Mucosa of descending colon (tissue), 3 donors: ENCODE measurements around the gene MRC2. TPM values are rescaled to one million over a fixed set of nuclear protein-coding genes. Genes with fewer than 3 reads are reported as not detected.

Experiments
- ATAC-seq: fragments of 200-7000 bp; cut with Tn5 transposase; one replicate; pipeline ENCODE4 v1.9.1; 2020; ENCODE audit warnings: mild to moderate bottlenecking, moderate library complexity
- DNase-seq, 3 donors: peaks; one replicate each; pipeline ENCODE4 v3.0.0-alpha.2; 2020
- H3K36me3 ChIP-seq: fragments of 200-600 bp; one replicate; pipeline ENCODE4 v1.8.0; 2021; ENCODE audit warnings: low read depth, mild to moderate bottlenecking
- H3K4me1 ChIP-seq: fragments of 200-600 bp; one replicate; pipeline ENCODE4 v1.8.0; 2021; ENCODE audit warnings: low read depth, mild to moderate bottlenecking
- H3K4me3 ChIP-seq: fragments of 200-600 bp; one replicate; pipeline ENCODE4 v1.8.0; 2021; ENCODE audit warnings: mild to moderate bottlenecking
- H3K9me3 ChIP-seq: fragments of 200-600 bp; one replicate; pipeline ENCODE4 v1.8.0; 2021; ENCODE audit warnings: mild to moderate bottlenecking
- CTCF ChIP-seq: fragments of 200-600 bp; IDR thresholded peaks from one replicate; pipeline ENCODE4 v1.8.0; 2022; ENCODE audit warnings: antibody characterized with exemption, mild to moderate bottlenecking
- intact Hi-C, 2 donors: fragments of 100-400 bp; cut with DNase I in 1 of 2; cut with micrococcal nuclease in 1 of 2; formaldehyde crosslinking; loops; one replicate each; pipeline versions ENCODE4 v1.11.0 to v1.11.1; 2022; cut with DNase I, micrococcal nuclease
- total RNA-seq, 3 donors: library from RNA; stranded (reverse); fragmentation: NEBNext Ultra II Directional in 2 of 3; extraction: Animal tissue kit (Norgen Biotek cat#: 25700) in 2 of 3; gene quantifications; one replicate each; pipeline versions ENCODE4 v1.2.1 to v1.2.4, GENCODE V29; 2021 to 2023
- donor health status: DM: no; HTN: no; CAD: no; lungs with moderate emphysema.
- donor health status: DM: no; HTN: no; CAD: no.
- donor health status: DM: no; HTN: yes; CAD: no.

Gene MRC2
- total RNA-seq, 3 donors from 2014 or later, result 5.1 to 20.3 (median 10.8) TPM

- no peak overlapping the region for H3K4me3 ChIP-seq
- no peak for ATAC-seq
- no peak for TF ChIP-seq CTCF
- no peaks in the 10 kb centered on the region for H3K4me1 ChIP-seq
- H3K9me3 ChIP-seq, result no peaks in the 10 kb centered on the region
- H3K36me3 ChIP-seq, result no peaks in the 10 kb centered on the region
- intact Hi-C loops, result no loop called here
- no peak for DNase-seq
Observed at GRCh38 chr17:62674363-62674739, 46.9 kb downstream of the MRC2 start.

- intact Hi-C loops, result no loop called here
- TF ChIP-seq CTCF, result no peak
- no peaks in the 10 kb centered on the region for H3K4me1 ChIP-seq
- DNase-seq, result no peak
- no peaks in the 10 kb centered on the region for H3K36me3 ChIP-seq
- H3K4me3 ChIP-seq, result no peak overlapping the region
- H3K9me3 ChIP-seq, result no peaks in the 10 kb centered on the region
- ATAC-seq, result no peak
Observed at GRCh38 chr17:62674841-62675240, 47.4 kb downstream of the MRC2 start.

GRCh38 chr17:62675260-62675659 lies 47.8 kb downstream of the MRC2 start:
- DNase-seq (no peak), ATAC-seq (no peak)
- H3K9me3 ChIP-seq, result no peaks in the 10 kb centered on the region
- no peaks in the 10 kb centered on the region for H3K4me1 ChIP-seq
- no peak overlapping the region for H3K4me3 ChIP-seq
- TF ChIP-seq CTCF, result no peak
- H3K36me3 ChIP-seq, result no peaks in the 10 kb centered on the region
- intact Hi-C loops, result no loop called here

- no peak for DNase-seq
Observed at GRCh38 chr17:62675701-62676100, 48.2 kb downstream of the MRC2 start.

GRCh38 chr17:62676231-62676943 lies 48.9 kb downstream of the MRC2 start:
- H3K36me3 ChIP-seq, result no peaks in the 10 kb centered on the region
- intact Hi-C loops, result no loop called here
- no peak for TF ChIP-seq CTCF
- DNase-seq (no peak), ATAC-seq (no peak)
- H3K4me1 ChIP-seq, result no peaks in the 10 kb centered on the region
- H3K9me3 ChIP-seq, result no peaks in the 10 kb centered on the region
- H3K4me3 ChIP-seq, result no peak overlapping the region

More at GRCh38 chr17:62675701-62676100, 48.2 kb downstream of the MRC2 start:
- intact Hi-C loops, result no loop called here
- TF ChIP-seq CTCF, result no peak
- no peaks in the 10 kb centered on the region for H3K4me1 ChIP-seq
- ATAC-seq, result no peak
- H3K4me3 ChIP-seq, result no peak overlapping the region
- no peaks in the 10 kb centered on the region for H3K9me3 ChIP-seq
- H3K36me3 ChIP-seq, result no peaks in the 10 kb centered on the region
